Cardiac septum (tissue), 1 donor: ENCODE results near the gene CYBA. TPM values are rescaled to one million over a fixed set of nuclear protein-coding genes. Genes with fewer than 3 reads are reported as not detected.
"Not testable (repeated sequence)": the region's sequence is repeated elsewhere in the genome, so short reads cannot be mapped to it uniquely, and the experiment has no call there.

Experiments
- DNase-seq: peaks from one replicate; pipeline ENCODE4 v3.0.0-alpha.2; 2020; ENCODE audit warnings: low spot score
- intact Hi-C: fragments of 100-400 bp; cut with DNase I; formaldehyde crosslinking; loops from one replicate; pipeline ENCODE4 v1.14.0; 2022
- total RNA-seq: library from RNA; stranded (reverse); fragmentation: NEBNext Ultra II Directional; extraction: Animal tissue kit (Norgen Biotek cat#: 25700); gene quantifications from one replicate; pipeline ENCODE4 v1.2.1, GENCODE V29; 2021
- donor health status: DM: no; HTN: no; CAD: no.

Gene CYBA
- total RNA-seq, 1 donor from 2014 or later: 26.8 TPM

GRCh38 chr16:88619859-88620815 is 30.7 kb downstream of the CYBA start:
- intact Hi-C loops: no loop called here
- DNase-seq: no peak

- intact Hi-C loops: no loop called here
- no peak for DNase-seq
These were observed 31.7 kb downstream of the CYBA start for GRCh38 chr16:88618956-88619667.

- intact Hi-C loops: no loop called here
- DNase-seq: no peak
These were observed 32.5 kb downstream of the CYBA start for GRCh38 chr16:88618182-88618955.

GRCh38 chr16:88617268-88618031 is 33.4 kb downstream of the CYBA start:
- intact Hi-C loops: no loop called here
- DNase-seq: no peak

GRCh38 chr16:88616736-88617135 is 34.1 kb downstream of the CYBA start:
- intact Hi-C loops: no loop called here
- DNase-seq: no peak

GRCh38 chr16:88616320-88616719 is 34.5 kb downstream of the CYBA start:
- intact Hi-C loops: no loop called here
- no peak for DNase-seq

GRCh38 chr16:88614818-88615580 is 35.9 kb downstream of the CYBA start:
- intact Hi-C loops: no loop called here
- DNase-seq: no peak

GRCh38 chr16:88613911-88614817 is 36.7 kb downstream of the CYBA start:
- DNase-seq: no peak
- intact Hi-C loops: no loop called here

GRCh38 chr16:88613293-88613692 is 37.6 kb downstream of the CYBA start:
- intact Hi-C loops: no loop called here

GRCh38 chr16:88610909-88611812 is 39.7 kb downstream of the CYBA start:
- intact Hi-C loops: no loop called here
- DNase-seq: no peak

More at GRCh38 chr16:88613293-88613692, 37.6 kb downstream of the CYBA start:
- no peak for DNase-seq

GRCh38 chr16:88610080-88610479 is 40.8 kb downstream of the CYBA start:
- intact Hi-C loops: no loop called here
- no peak for DNase-seq

- intact Hi-C loops, DNase-seq: not testable (repeated sequence)
These were observed 41.4 kb downstream of the CYBA start for GRCh38 chr16:88609426-88609825.

GRCh38 chr16:88608076-88608475 is 42.8 kb downstream of the CYBA start:
- intact Hi-C loops: no loop called here
- DNase-seq: no peak

GRCh38 chr16:88606148-88606757 is 44.6 kb downstream of the CYBA start:
- intact Hi-C loops: no loop called here
- DNase-seq: no peak

GRCh38 chr16:88605186-88606147 is 45.4 kb downstream of the CYBA start:
- intact Hi-C loops: no loop called here
- DNase-seq: no peak
